Stimulated activated CD4-positive, alpha-beta T cell treated with anti-CD3 and anti-CD28 coated beads, Interleukin-2, amount 100 ng/mL, for 48 hours (primary cell): ENCODE measurements around the gene GRIK2.

ENCODE experiments used
- DNase-seq, 2 donors: peaks; one replicate each; pipeline ENCODE4 v3.0.0-alpha.2; 2020

The GRIK2 gene

DNA sequence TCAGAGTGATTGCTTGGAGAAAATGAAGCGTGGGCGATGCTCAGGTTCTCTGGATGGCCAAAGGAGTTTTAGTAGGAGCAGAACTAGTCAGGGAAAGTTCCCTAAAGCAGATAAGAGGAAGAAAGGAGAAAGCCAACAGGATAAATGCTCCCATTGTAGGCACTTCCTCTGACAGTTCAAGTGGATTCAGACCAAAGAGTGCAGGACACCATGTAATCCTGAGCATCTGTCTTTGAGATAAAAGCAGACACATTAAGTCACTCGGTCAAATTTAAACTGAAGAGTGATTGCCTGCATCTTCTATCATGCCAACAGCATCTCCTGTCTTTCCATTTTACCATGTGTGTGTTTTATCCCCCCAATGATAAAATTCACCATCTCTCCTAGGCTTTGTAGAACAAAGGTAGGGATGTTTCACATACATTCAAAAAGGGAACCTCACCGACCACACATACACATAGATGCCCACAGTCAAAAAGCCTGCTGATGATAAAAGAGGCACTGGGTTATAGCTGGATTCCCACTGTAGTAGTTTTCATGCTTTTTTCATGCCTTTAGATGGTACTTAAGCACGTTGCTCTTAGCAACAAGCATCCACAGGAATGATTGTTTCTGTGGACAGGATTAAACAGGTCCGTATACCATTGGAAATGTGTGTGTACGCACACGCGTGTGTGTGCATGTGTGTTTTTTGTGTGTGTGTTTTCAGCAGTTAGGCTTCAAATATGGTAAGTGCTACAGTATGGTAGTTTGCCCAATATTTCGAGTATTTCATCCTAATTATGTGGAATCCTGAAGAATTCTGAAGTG, 7.0 kb downstream of the GRIK2 start:
- no peak for DNase-seq

DNA sequence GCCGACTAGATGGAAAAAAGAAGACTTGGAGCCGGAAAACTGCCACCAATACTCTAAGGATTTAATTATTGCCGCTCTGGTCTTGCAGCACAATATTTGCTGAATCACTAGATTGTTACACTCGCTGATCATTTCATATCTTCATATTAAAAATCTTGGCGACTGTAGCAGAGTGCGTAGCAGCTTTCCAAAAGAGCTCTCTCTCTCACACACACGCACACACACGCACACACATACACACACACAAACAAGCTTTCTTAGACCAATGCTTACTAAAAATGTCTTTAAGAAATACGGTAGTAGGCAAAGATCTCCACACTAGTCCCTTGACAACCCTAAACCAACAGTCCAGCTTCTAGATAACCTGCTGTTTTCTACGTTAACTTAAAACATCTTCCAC, 7.7 kb downstream of the GRIK2 start:
- DNase-seq: no peak

DNA sequence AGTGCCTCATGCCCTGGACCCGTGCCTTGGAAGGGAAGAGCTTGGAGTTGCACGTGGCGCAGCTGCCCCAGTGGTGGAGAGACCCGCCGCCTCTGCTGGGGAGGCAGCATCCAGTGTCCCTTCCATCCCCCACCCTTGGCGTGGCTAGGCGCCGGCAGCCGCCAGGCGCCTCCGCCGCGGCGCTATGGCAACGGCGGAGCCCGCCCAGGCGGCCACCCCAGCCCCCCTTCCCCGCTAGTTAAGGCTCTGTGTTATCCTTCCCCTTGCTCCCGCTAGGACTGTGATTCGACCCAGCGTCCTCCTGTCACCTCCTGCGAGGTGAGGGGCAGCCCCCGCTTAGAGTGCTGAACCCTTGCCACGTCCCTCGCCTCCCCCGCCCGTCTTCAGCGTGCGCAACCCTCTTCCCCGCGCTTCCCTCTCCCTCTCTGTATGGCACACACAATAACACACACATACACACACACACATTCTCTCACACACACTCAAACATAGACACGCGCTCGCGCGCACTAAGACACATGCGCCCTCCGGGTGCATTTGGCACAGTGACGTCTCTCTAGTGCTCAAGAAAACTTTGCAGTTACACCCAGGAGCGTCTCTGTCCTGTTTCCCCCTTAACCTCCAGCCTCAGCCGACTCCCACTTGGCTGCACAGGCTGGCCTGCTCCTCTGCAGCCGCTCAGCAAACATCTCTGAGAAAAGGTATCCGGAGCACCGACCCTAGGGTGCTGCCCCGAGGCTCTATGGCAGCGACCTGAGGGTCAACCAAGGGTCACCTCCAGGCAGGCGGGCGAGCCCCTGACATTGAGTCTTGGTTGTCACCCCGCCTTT, 8.5 kb downstream of the GRIK2 start:
- no peak for DNase-seq

DNA sequence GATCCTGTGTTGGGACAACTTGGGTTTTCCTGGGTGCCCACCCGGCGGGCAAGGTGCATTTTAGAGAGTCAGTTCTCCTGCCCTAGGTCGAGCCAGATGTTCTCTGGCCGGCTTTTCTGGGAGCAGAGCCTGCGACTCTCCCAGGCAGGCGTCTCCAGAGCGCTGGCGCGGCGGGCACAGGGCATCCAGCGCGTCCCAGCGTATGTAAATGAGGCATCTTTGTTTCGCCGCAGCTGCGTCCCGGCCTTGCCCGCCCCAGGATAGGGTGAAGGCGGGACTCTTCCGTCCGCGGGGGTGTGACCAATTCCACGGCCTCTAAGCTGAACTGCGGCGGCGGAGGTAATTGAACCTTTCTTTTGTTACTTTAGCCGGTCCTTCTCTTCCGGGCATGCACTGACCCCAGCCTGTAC, 9.1 kb downstream of the GRIK2 start:
- no peak for DNase-seq

DNA sequence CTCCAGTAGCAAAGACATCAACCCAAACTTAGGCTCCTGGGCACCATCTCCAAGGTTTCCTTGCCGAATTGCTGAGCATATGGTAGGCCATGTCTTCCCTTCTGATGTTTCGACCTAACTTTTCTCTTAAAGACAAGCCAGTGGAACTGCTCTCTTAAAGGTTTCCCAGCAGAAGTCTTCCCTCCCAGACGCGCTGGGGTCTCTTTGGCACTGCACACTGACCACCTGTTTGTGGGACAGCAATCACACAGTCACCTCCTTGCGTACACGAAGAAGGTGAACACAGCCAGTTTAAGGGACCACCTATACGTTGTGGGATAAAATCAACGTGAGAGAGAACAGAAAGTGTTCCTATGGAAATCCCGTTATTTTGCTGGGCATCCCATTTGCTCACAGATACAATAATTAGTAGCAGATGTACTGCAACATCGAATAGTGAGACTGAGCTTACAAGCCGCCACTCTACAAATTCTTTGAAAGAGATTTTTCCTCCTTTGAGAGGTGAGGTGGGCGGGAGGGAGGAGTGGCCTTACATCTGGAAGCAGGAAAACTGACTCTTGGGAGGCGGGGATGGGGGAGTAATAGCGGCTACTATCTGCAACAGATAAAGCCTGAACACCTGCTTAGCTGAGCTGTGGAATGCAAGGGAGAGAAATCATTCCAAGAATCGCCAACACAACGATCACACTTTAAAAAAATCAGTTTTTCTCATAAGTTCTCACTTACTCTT, 9.9 kb downstream of the GRIK2 start:
- no peak for DNase-seq

DNA sequence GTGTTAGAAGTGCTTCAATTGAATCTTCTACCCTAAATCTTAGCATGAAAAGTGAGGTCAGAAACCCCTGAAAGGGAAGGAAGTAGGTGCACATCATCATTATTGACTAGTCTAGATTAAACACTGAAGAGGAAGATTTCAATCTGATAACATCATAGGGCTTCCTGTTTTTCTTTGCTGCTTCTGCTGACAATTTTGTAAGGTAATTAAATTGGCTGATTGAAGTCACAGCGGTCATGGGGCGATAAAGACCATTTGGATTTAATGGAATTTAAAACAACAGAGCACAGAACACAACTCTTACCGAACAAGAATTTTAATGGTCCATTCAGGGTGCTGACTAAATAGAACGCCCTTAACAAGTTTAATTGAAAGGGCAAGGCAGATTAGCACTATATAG, 11.3 kb downstream of the GRIK2 start:
- no peak for DNase-seq

DNA sequence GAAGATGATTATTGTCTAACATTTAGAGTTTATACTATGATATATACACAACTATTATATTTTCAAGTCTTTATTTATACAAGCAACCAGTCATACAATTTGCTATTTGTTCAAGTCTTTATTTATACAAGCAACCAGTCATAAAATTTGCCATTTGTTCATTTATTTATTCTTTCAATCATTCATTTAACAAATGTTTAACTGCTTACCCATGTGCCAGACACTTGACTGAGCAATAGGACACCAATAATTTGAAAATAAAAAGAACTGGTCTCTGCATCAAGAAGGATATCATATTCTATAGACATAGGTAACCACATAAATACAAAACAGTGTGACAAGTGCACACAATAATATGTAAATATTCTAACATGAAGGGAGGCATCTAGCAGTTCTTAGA, 20.3 kb downstream of the GRIK2 start:
- DNase-seq: no peak

DNA sequence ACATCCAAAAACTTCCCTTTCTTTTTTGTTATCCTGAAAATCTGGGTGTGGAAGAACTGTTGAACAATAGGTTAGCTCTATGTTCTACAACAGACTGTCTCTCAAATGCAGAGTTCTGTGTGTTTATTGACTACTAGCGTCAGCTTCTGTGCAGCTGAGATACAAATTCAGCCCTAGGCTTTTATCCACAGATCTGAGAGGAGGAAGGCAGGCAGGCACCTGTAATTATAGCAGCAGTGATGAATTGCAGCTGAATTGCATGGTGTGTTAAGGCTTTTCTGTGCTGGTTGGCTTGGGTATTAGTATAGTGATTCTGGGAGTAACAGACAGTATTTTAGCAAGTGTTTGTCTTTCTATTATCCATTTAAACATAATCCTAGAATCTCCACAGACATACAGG, 24.4 kb downstream of the GRIK2 start:
- DNase-seq: no peak

DNA sequence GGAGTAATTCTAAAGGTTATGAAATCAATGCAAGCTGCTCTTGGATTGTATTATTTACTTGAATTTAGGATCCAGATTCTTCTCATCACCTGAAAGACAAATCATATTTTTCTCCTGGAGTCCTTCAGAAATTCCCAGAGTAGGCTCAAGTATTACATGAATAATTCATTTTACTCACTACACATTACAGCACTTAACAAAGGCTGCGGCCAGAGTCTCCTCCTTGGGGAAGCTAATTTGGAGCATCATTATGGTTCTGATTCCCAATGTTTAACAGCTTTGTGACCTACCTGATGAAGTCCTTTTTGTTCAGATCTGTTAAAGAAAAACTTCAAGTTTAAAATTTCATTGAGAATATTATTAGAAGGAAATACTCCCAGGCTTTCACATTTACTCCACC, 28.7 kb downstream of the GRIK2 start:
- DNase-seq: no peak

DNA sequence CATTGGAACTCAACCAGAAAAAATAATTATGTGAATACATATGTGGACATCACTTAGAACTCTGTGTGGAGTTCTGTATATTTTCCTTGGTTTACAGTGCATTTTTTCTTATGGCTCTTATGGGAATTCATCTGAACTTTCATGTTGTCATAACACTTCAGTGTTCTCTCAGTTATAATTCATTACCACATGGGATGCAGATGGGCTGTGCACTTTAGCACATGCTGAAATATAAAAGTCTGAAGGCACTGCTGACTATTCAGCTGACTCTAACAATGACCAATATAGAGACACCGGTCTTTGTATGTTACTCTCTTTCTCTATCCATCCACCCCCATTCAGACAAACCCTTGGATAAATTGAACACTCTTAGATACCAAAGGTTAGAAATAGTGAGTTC, 29.3 kb downstream of the GRIK2 start:
- no peak for DNase-seq

DNA sequence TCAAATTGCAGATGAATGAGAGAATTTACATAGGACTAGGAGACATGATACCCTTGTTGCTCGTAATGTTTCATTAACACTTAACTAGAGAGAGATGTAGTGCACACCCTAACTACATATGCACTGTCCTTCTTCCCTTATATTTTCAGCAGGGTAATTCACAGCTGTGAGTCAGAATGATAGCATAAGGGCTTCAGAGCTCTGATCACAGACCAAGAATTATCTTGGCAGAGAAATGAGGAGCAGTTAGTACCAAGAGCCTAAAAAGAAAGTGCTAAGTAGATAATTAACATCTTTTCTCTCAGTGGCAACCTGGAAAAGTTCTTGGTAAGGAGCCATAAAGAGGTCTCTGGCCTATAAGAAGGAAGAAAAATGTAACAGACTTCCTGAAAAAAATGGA, 35.8 kb downstream of the GRIK2 start:
- no peak for DNase-seq

DNA sequence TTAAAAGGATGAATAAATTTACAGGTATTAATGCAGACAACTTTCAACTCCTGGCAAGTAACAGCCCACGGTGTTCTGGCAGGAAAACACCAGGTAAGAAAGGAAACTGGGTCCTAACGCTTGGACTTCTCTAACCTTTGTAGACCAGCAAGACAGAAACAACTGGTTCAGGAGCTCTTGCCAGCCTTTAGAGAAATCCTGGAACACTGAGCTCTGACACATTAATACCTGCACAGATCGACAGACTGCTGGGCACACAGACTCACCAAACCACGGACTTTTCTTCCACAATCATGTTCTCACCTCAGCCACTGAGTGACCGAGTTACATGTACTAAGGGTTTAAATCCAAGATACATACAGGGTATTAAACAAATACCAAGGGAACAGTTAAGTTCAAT, 36.3 kb downstream of the GRIK2 start:
- no peak for DNase-seq

DNA sequence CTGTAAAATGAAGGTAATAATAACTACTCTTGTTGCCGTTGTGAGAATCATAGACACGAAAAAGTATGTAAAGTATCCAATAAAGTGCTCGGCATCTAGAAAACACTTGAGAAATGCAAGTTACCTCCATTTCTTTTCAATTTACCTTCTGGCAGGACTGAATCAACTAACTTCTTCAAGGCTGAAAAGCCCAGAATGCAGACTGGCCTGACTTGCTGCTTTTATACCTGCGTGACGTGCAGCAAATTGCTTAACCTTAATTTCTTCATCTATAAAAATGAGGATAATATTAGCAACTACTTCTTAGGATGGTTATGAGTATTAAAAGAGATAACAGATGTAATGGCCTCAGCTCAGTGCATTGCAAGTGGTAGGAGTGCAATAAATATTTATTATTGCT, 39.6 kb downstream of the GRIK2 start:
- no peak for DNase-seq

DNA sequence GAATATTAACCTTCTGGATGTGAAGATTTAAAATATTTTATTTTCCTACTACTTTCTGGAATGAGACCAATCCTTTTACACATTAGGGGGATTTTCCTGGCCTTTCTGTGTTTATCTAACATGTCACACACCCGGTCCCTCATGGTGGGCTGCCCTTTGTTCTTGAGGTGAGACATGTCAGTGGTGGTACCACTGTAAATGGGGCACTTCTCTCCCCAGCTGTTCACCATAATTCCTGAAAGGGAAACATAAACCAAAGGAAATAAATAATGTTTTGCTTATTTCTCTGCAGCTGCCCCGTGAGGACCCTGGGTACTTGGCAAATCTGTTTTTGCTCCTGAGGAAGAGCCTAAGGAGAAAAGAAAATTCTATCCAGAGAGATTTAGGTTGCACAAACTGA, 41.1 kb downstream of the GRIK2 start:
- no peak for DNase-seq

DNA sequence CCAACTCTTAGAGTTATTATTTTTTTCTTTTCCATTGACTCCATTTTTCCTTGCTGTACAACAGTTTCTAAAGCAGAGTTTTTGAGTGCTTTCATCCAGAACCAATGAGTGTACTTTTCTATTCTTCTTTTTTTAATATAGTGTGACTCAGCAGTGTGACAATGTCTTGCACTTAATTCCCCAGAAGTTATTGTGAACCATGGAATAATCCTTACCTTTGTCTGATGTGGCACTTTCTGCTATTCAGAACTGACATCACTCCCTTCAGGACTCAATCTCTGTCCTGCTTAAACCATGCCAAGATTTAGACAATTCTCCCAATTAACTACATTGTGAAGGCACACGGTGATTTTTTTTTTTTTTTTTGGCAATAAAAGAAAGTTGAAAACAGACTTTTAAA, 41.5 kb downstream of the GRIK2 start:
- DNase-seq: no peak

DNA sequence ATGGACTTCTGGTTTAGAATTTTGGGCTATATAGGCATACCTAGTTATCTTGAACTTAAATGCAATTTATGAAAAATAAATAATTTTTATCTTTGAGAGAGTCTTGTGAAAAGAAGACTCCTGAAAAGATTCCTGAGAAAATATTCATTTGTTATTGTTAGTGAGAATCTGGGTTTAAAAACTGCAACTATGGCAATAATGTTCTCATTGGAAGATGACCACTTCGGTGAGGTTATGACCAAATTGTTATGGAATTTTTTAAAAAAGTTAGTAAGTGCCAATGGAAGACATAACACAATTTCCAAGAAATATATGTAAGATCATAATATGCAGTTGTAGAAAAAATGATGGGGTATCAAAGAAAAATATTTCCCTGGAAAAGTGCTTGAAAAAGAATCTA, 46.3 kb downstream of the GRIK2 start:
- DNase-seq: no peak

DNA sequence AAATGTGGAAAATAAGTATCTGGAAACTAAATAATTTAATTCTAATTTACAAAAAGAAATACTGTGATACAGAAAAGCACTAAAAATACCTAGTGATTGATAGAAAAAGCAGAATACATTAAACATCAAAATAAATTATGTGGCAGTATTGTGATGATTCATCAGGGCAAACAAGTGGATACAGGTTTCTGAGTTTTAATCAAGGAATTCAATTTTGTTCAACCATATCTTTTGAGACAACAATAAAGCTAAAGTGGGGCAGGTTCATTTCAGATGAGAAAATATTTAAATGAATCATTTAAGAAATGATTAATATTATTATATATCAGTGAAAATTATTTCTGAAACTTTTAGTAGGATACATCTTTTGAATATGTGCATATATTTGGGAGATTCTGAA, 49.8 kb downstream of the GRIK2 start:
- no peak for DNase-seq

DNA sequence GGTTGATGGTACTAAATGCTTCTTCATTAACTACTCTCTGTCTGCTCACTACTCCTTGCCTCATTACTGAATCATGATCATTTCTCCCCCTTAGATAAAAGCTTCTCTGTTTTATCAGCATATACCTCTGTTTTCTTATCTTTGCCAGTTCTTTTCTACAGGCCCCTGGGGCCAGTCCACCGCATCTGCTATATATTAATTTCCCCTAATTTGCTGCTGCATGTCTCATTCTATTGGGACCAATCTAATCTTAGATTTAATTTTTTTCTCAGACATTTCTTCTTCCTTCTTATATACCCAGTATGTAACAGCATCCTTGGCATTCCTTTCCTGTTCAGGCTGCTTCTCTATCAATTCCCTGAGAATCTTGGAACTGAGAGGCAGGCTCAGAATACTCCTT, 51.2 kb downstream of the GRIK2 start:
- no peak for DNase-seq

DNA sequence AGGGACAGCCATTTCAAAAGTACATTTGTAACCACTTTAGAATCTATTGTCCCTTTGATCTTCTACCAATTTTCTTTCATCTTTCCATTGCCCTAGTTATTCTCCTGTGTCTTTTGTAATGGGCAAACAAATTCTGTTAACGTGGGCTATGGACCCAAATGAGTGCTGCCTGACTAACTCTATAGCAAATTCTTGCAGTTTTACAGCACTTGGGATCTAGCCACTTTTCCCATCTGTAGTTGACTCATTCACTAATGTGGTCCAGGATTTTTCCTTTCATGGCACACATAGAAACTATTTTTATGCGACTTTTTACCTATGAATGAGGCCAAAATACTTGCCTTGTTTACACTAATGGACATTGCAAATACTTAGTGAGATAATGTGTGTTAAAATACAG, 52.0 kb downstream of the GRIK2 start:
- DNase-seq: no peak

DNA sequence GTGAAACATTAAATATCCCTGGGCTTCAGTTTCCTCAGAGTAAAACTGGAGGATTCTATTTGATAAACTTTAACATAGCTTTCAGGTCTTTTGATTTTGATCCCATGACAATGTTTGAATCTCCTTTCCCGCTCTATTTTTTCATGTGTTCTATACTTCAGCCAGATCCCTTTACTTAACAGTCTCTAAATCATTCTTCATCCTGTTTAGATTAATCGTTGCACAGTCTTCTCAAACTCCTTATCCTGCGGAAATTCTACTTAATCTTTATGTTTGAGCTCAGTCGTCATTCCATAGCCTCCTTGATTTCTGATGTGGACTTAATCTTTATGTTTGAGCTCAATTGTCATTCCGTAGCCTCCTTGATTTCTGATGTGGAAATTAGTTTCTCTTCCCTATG, 57.4 kb downstream of the GRIK2 start:
- DNase-seq: no peak

DNA sequence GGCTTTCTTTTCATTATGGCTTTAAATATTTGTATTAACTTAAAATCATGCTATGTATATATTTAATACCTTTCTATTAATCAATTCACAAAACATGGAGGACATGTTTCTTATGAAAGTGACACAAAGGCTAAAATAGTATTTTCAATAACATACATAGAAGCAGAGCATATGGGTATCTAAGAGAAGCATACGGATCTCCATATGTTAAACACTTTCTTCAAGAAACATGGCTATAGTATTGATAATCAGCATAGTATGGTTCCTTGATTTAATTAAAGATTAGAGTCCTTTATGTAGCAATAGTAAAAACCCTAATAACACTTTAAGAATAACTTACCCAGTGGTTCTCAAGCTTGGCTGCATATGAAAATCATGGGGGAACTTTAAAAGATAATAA, 58.5 kb downstream of the GRIK2 start:
- no peak for DNase-seq

DNA sequence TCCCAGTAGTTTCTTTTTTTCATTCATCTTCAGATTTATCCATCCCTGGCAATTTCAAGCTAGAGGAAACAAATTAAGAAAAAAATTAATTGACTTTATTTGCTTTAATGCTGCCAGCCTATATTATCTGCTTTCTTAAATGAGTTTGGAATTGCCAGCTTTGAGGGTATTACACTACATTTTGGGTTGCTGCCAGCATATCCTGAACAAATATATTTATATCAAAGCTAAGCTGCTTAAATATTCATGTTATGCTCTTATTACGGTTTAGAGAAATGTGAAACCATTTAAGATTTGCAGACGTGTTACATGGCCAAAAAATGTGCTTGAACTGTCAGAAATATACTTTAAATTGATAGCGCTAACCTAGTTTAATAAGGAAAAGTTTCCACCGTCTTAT, 59.7 kb downstream of the GRIK2 start:
- DNase-seq: no peak

DNA sequence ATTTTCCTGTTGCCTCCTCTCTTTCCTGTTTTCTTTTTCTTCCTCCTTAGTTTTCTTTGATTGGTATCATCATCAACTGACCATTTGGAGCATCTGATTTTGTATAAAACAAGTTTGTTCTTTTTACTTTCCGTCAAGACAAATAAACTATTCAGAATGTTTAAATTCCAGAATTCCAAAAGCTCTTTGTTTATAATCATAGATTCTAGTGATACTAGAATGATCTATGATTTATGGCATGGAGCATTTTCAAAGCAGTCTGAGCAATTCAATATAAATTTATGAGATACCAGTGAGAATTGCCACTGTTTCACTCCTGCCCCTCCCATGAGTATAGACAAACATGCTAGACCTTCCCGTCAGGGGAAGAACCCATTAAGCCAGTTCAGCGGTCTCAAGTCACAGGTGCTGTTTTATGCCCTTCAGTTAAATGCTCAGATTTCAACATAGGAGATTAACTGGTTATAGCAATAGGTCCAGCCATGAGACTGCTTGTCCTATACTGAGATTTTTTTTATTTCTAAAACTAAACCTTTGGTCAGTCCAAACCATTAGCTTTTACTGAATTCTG, 60.7 kb downstream of the GRIK2 start:
- DNase-seq: no peak

DNA sequence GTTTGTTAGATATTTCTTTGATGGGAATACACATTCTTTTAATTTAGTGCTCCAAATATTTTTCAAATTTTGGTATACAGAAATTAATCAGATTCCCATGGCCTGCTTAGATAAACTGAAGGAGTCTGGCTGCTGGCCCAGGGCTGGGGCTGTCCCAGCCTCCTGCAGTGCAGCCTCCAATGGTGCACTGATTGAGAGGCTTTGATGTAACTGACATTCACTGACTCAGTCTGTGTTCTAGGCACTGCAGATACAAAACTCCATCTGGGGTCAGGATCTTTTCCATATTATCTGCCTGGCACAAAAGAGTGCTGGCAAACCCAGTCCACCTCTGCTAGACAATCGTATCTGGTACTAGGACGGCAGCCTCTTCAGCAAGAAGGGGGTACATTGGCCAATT, 64.8 kb downstream of the GRIK2 start:
- no peak for DNase-seq
